Measurements from ENCODE around the gene FLT3.
"Not testable (repeated sequence)": the region's sequence is repeated elsewhere in the genome, so short reads cannot be mapped to it uniquely, and the experiment has no call there.

Gene FLT3

GRCh38 chr13:28128030-28128429 is 27.7 kb upstream of the FLT3 start:
- DNase-seq (ENCODE audit: low read depth) = no peak
- TF ChIP-seq CTCF (IDR thresholded peaks at IDR 0.05; ENCODE audit: low read depth, low read length, missing control alignments) = no peak
- H3K4me3 ChIP-seq (ENCODE audit: low read depth, low read length) = no peak overlapping the region

- DNase-seq (ENCODE audit: low read depth) = no peak
- no peak for TF ChIP-seq CTCF (IDR thresholded peaks at IDR 0.05; ENCODE audit: low read depth, low read length, missing control alignments)
Measured at GRCh38 chr13:28121224-28121623, 20.8 kb upstream of the FLT3 start.

GRCh38 chr13:28120317-28120716 is 19.9 kb upstream of the FLT3 start:
- DNase-seq (ENCODE audit: low read depth) = no peak
- no peak overlapping the region for H3K4me3 ChIP-seq (ENCODE audit: low read depth, low read length)
- no peak for TF ChIP-seq CTCF (IDR thresholded peaks at IDR 0.05; ENCODE audit: low read depth, low read length, missing control alignments)

More at GRCh38 chr13:28121224-28121623, 20.8 kb upstream of the FLT3 start:
- no peak overlapping the region for H3K4me3 ChIP-seq (ENCODE audit: low read depth, low read length)

- DNase-seq (ENCODE audit: low read depth) = no peak
- H3K4me3 ChIP-seq (ENCODE audit: low read depth, low read length) = no peak overlapping the region
- TF ChIP-seq CTCF (IDR thresholded peaks at IDR 0.05; ENCODE audit: low read depth, low read length, missing control alignments) = no peak
Measured at GRCh38 chr13:28117689-28118377, 17.5 kb upstream of the FLT3 start.

GRCh38 chr13:28116736-28117135 is 16.4 kb upstream of the FLT3 start:
- TF ChIP-seq CTCF (IDR thresholded peaks at IDR 0.05; ENCODE audit: low read depth, low read length, missing control alignments) = no peak
- DNase-seq (ENCODE audit: low read depth) = no peak
- no peak overlapping the region for H3K4me3 ChIP-seq (ENCODE audit: low read depth, low read length)

GRCh38 chr13:28110414-28110813 is 10.0 kb upstream of the FLT3 start:
- no peak for TF ChIP-seq CTCF (IDR thresholded peaks at IDR 0.05; ENCODE audit: low read depth, low read length, missing control alignments)
- DNase-seq (ENCODE audit: low read depth) = no peak
- no peak overlapping the region for H3K4me3 ChIP-seq (ENCODE audit: low read depth, low read length)

GRCh38 chr13:28106976-28107375 is 6.6 kb upstream of the FLT3 start:
- no peak for DNase-seq (ENCODE audit: low read depth)
- no peak for TF ChIP-seq CTCF (IDR thresholded peaks at IDR 0.05; ENCODE audit: low read depth, low read length, missing control alignments)
- H3K4me3 ChIP-seq (ENCODE audit: low read depth, low read length) = no peak overlapping the region

- DNase-seq (ENCODE audit: low read depth) = not testable (repeated sequence)
Measured at GRCh38 chr13:28101886-28102285, 1.5 kb upstream of the FLT3 start.

More at GRCh38 chr13:28101886-28102285, 1.5 kb upstream of the FLT3 start:
- not testable (repeated sequence) for H3K4me3 ChIP-seq (ENCODE audit: low read depth, low read length)
